ENCODE results near the gene HSFY1. TPM values are rescaled to one million over a fixed set of nuclear protein-coding genes. Genes with fewer than 3 reads are reported as not detected.

The HSFY1 gene
- total and polyA plus RNA-seq, 9 of the 15 experiments (the other 6 are each of a cell fraction or from before 2014, with no cell fraction given): not detected

Small RNA genes within 50 kb of the gene (small RNA-seq; reads per million reads assigned to genes)
- gene GPM6BP1 (not detected), gene PRYP5 (not detected)

Other genes starting within 250 kb of the HSFY1 start
- gene HSFY2, start 227.0 kb downstream of the HSFY1 start, total RNA-seq (2014; rRNA removed): not detected in 2 replicates
- gene HSFY2, start 227.0 kb downstream of the HSFY1 start, total RNA-seq (2014; rRNA removed; fragmentation: Illumina TruSeq; extraction: Trizol): not detected in 2 replicates
- gene HSFY2, start 227.0 kb downstream of the HSFY1 start, total RNA-seq (2015; rRNA removed; fragmentation: Illumina TruSeq; extraction: Trizol): not detected in 2 replicates
- not detected in 2 replicates for gene HSFY2, start 227.0 kb downstream of the HSFY1 start, total RNA-seq (2021)
- not detected in 2 replicates for gene HSFY2, start 227.0 kb downstream of the HSFY1 start, polyA plus RNA-seq (2011; rRNA removed)
- gene HSFY2, start 227.0 kb downstream of the HSFY1 start, polyA plus RNA-seq (2014; fragmentation: Illumina TruSeq; extraction: Trizol): not detected in 2 replicates
- not detected for gene HSFY2, start 227.0 kb downstream of the HSFY1 start, polyA plus RNA-seq (2014; fragmentation: Nextera tagmentation; extraction: Ambion mirVana)
- gene HSFY2, start 227.0 kb downstream of the HSFY1 start, polyA plus RNA-seq (2014; rRNA removed): not detected in 2 replicates

Data from K562 (cell line).